H9 (cell line): Measurements from ENCODE around the gene RPS19. TPM values are rescaled to one million over a fixed set of nuclear protein-coding genes. Genes with fewer than 3 reads are reported as not detected.

Source experiments
- DNase-seq: peaks from one replicate; pipeline ENCODE4 v3.0.0-alpha.2; 2017
- H2AFZ ChIP-seq: one replicate; pipeline ENCODE4 v1.6.1; 2013; ENCODE audit warnings: mild to moderate bottlenecking, low read length, control low read depth, moderate library complexity
- H2AK5ac ChIP-seq: 2 replicates; pipeline ENCODE4 v1.6.1; 2013; ENCODE audit warnings: low read length, control low read depth, mixed read lengths; ENCODE audit not compliant: insufficient read length
- H2BK120ac ChIP-seq: one replicate; pipeline ENCODE4 v1.6.1; 2013; ENCODE audit warnings: low read depth, mild to moderate bottlenecking, low read length, control low read depth, inconsistent platforms; ENCODE audit not compliant: poor library complexity, severe bottlenecking
- H2BK12ac ChIP-seq: 2 replicates; pipeline ENCODE4 v1.6.1; 2013; ENCODE audit warnings: low read length, control low read depth, mixed read lengths, low read depth; ENCODE audit not compliant: insufficient read length
- H2BK15ac ChIP-seq: 2 replicates; pipeline ENCODE4 v1.6.1; 2013; ENCODE audit warnings: low read depth, low read length, control low read depth
- H2BK20ac ChIP-seq: one replicate; pipeline ENCODE4 v1.6.1; 2013; ENCODE audit warnings: low read depth, mild to moderate bottlenecking, low read length, control low read depth, inconsistent platforms; ENCODE audit not compliant: poor library complexity, severe bottlenecking
- H2BK5ac ChIP-seq: 2 replicates; pipeline ENCODE4 v1.6.1; 2013; ENCODE audit warnings: low read length, control low read depth, mixed read lengths; ENCODE audit not compliant: insufficient read length
- H3K14ac ChIP-seq: 2 replicates; pipeline ENCODE4 v1.6.1; 2013; ENCODE audit warnings: low read length, control low read depth; ENCODE audit not compliant: insufficient read depth
- H3K18ac ChIP-seq: 2 replicates; pipeline ENCODE4 v1.6.1; 2013; ENCODE audit warnings: low read depth, mild to moderate bottlenecking, mixed read lengths, low read length, control low read depth; ENCODE audit not compliant: insufficient read length
- H3K23ac ChIP-seq: 2 replicates; pipeline ENCODE4 v1.6.1; 2013; ENCODE audit warnings: low read length, control low read depth, mixed read lengths, low read depth; ENCODE audit not compliant: insufficient read length
- H3K23me2 ChIP-seq: 2 replicates; pipeline ENCODE4 v1.6.1; 2013; ENCODE audit warnings: low read depth, mild to moderate bottlenecking, mixed read lengths, low read length, control low read depth; ENCODE audit not compliant: insufficient read length, poor library complexity, severe bottlenecking
- H3K27ac ChIP-seq: 2 replicates; pipeline ENCODE4 v1.5.1; 2013; ENCODE audit warnings: low read length, control low read depth, mixed read lengths, low read depth; ENCODE audit not compliant: insufficient read length
- H3K27me3 ChIP-seq: 2 replicates; pipeline ENCODE4 v1.6.1; 2013; ENCODE audit warnings: low read length, control low read depth, inconsistent platforms; ENCODE audit not compliant: insufficient read depth
- H3K4ac ChIP-seq: 2 replicates; pipeline ENCODE4 v1.6.1; 2013; ENCODE audit warnings: low read depth, mild to moderate bottlenecking, control low read depth, inconsistent platforms, low read length, moderate library complexity
- H3K4me1 ChIP-seq: 2 replicates; pipeline ENCODE4 v1.6.1; 2013; ENCODE audit warnings: low read length, control low read depth, inconsistent platforms; ENCODE audit not compliant: insufficient read depth
- H3K4me2 ChIP-seq: 2 replicates; pipeline ENCODE4 v1.6.1; 2013; ENCODE audit warnings: low read length, control low read depth, mixed read lengths; ENCODE audit not compliant: insufficient read length, insufficient read depth
- H3K56ac ChIP-seq: 2 replicates; pipeline ENCODE4 v1.6.1; 2013; ENCODE audit warnings: low read depth, mild to moderate bottlenecking, mixed read lengths, low read length, control low read depth; ENCODE audit not compliant: insufficient read length
- H3K79me1 ChIP-seq: 2 replicates; pipeline ENCODE4 v1.6.1; 2013; ENCODE audit warnings: low read depth, mild to moderate bottlenecking, moderate library complexity, low read length, control low read depth, inconsistent platforms; ENCODE audit not compliant: insufficient read depth, poor library complexity, severe bottlenecking
- H3K79me2 ChIP-seq: 2 replicates; pipeline ENCODE4 v1.6.1; 2013; ENCODE audit warnings: low read length, control low read depth, inconsistent platforms; ENCODE audit not compliant: insufficient read depth
- H3K9ac ChIP-seq: 2 replicates; pipeline ENCODE4 v1.6.1; 2013; ENCODE audit warnings: low read length, control low read depth, mixed read lengths; ENCODE audit not compliant: insufficient read length; ENCODE audit errors: extremely low read depth
- H3K9me3 ChIP-seq: one replicate; pipeline ENCODE4 v1.6.1; 2013; ENCODE audit warnings: low read depth, low read length, inconsistent platforms; ENCODE audit not compliant: control insufficient read depth
- H3T11ph ChIP-seq: one replicate; pipeline ENCODE4 v1.6.1; 2013; ENCODE audit warnings: mild to moderate bottlenecking, low read length, control low read depth, inconsistent platforms
- H4K20me1 ChIP-seq: one replicate; pipeline ENCODE4 v1.6.1; 2013; ENCODE audit not compliant: control insufficient read depth, insufficient read length, insufficient read depth
- H4K5ac ChIP-seq: 2 replicates; pipeline ENCODE4 v1.6.1; 2013; ENCODE audit warnings: low read depth, mild to moderate bottlenecking, mixed read lengths, low read length, control low read depth; ENCODE audit not compliant: insufficient read length
- H4K8ac ChIP-seq: replicated peaks from 2 replicates; pipeline ENCODE4 v1.6.1; 2013; ENCODE audit warnings: low read length, control low read depth, mixed read lengths, low read depth; ENCODE audit not compliant: insufficient read length
- H4K91ac ChIP-seq: 2 replicates; pipeline ENCODE4 v1.6.1; 2013; ENCODE audit warnings: low read depth, mild to moderate bottlenecking, moderate library complexity, mixed read lengths, low read length, control low read depth; ENCODE audit not compliant: insufficient read length
- H3K27ac Mint-ChIP-seq, 3 experiments: 2 replicates in 2 of 3; 3 replicates in 1 of 3; pipeline ENCODE4 v1.8.0; 2020 to 2021; ENCODE audit warnings: mixed read lengths in 3 of 3, mild to moderate bottlenecking in 1 of 3, moderate library complexity in 1 of 3
- H3K27me3 Mint-ChIP-seq: 2 replicates; pipeline ENCODE4 v1.8.0; 2021; ENCODE audit warnings: low read depth, mild to moderate bottlenecking, moderate library complexity, mixed read lengths
- H3K36me3 Mint-ChIP-seq, 3 experiments: 2 replicates in 2 of 3; 3 replicates in 1 of 3; pipeline ENCODE4 v1.8.0; 2020 to 2021; ENCODE audit warnings: low read depth in 3 of 3, mixed read lengths in 3 of 3; ENCODE audit not compliant: insufficient read depth in 1 of 3
- H3K4me1 Mint-ChIP-seq, 2 experiments: 2 replicates each; pipeline ENCODE4 v1.8.0; 2020; ENCODE audit warnings: mixed read lengths in 2 of 2
- H3K4me3 Mint-ChIP-seq, 2 experiments: 2 replicates in 1 of 2; 3 replicates in 1 of 2; pipeline ENCODE4 v1.8.0; 2020 to 2021; ENCODE audit warnings: mild to moderate bottlenecking in 2 of 2, mixed read lengths in 2 of 2, moderate library complexity in 1 of 2
- H3K9me3 Mint-ChIP-seq, 2 experiments: 2 replicates in 1 of 2; 3 replicates in 1 of 2; pipeline ENCODE4 v1.8.0; 2020; ENCODE audit warnings: mild to moderate bottlenecking in 2 of 2, mixed read lengths in 2 of 2, moderate library complexity in 1 of 2
- CTCF ChIP-seq: fragments of 200-600 bp; sonication (generic); conservative IDR thresholded peaks from 3 replicates; pipeline ENCODE4 v1.8.0; 2021; ENCODE audit warnings: antibody characterized with exemption, mild to moderate bottlenecking
- WGBS: extraction: QIAGEN DNeasy Blood & Tissue Kit; methylation state at CpG from one replicate; pipeline ENCODE4 v1.1.7; 2013; ENCODE audit warnings: missing lambda C conversion rate, low lambda C conversion rate, mixed read lengths; ENCODE audit not compliant: insufficient read length; ENCODE audit errors: extremely low coverage; 5-methylcytosine and 5-hydroxymethylcytosine counted together
- total RNA-seq: library from RNA; stranded (reverse); gene quantifications from 2 replicates; pipeline ENCODE4 v1.2.1, GENCODE V29; 2021

The RPS19 gene
- total RNA-seq, 1 experiment from 2014 or later: 3,024 TPM

GRCh38 chr19:41883821-41884733 is 24.0 kb downstream of the RPS19 start:
- no peak overlapping the region for H3K23ac ChIP-seq
- no peak overlapping the region for H4K91ac ChIP-seq
- H2AFZ ChIP-seq: no peak overlapping the region
- peak overlapping the region; percentile 92 for H3K9ac ChIP-seq
- Mint-ChIP-seq H3K4me3 (peak overlapping the region; percentile 84 to 94), H3K4me1 (peaks cover 27 to 50% of the 10 kb centered on the region in 2 experiments), H3K27ac (peak overlapping the region in 2 of 3 experiments; percentile 29 to 83; a peak in 4 of 7 replicates), H3K27me3 (peaks cover 34% of the 10 kb centered on the region), H3K36me3 (peaks cover 0 to 1% (median 0%) of the 10 kb centered on the region in 3 experiments; a peak in 3 of 7 replicates), H3K9me3 (no peaks in the 10 kb centered on the region; a peak in 1 of 5 replicates)
- H3K18ac ChIP-seq: no peak overlapping the region
- H3K9me3 ChIP-seq: no peaks in the 10 kb centered on the region
- no peaks in the 10 kb centered on the region for H3K79me1 ChIP-seq
- no peaks in the 10 kb centered on the region; the same call in 1 of the 2 replicates for H3K27me3 ChIP-seq
- no peak overlapping the region for H2BK5ac ChIP-seq
- TF ChIP-seq CTCF: no peak
- H4K5ac ChIP-seq: no peak overlapping the region
- H3K23me2 ChIP-seq: peaks cover 20% of the 10 kb centered on the region
- no peak overlapping the region for H4K8ac ChIP-seq
- H3K4me2 ChIP-seq: peak overlapping the region; percentile 98
- no peak overlapping the region for H2AK5ac ChIP-seq
- no peak overlapping the region for H2BK15ac ChIP-seq
- WGBS: no CpG with 5 or more reads among the region's 66 CpGs
- no peak overlapping the region for H3T11ph ChIP-seq
- peak; percentile 97 for DNase-seq
- H3K4ac ChIP-seq: no peak overlapping the region
- H3K27ac ChIP-seq: no peak overlapping the region
- no peak overlapping the region for H2BK120ac ChIP-seq
- no peak overlapping the region for H2BK12ac ChIP-seq
- no peaks in the 10 kb centered on the region for H3K79me2 ChIP-seq
- H3K14ac ChIP-seq: no peak overlapping the region; the same call in 1 of the 2 replicates
- no peak overlapping the region for H2BK20ac ChIP-seq
- no peaks in the 10 kb centered on the region for H4K20me1 ChIP-seq
- H3K56ac ChIP-seq: no peak overlapping the region
- peaks cover 8% of the 10 kb centered on the region for H3K4me1 ChIP-seq
